Mesendoderm (in vitro differentiated cells): ENCODE data around the gene SLC13A3.

ENCODE experiments used
- DNase-seq: peaks from one replicate; pipeline ENCODE4 v3.0.0; 2013
- H2AK5ac ChIP-seq: 2 replicates; pipeline ENCODE4 v1.6.1; 2013; ENCODE audit warnings: low read length, inconsistent platforms
- H2BK120ac ChIP-seq: 2 replicates; pipeline ENCODE4 v1.6.1; 2013; ENCODE audit warnings: low read depth, mild to moderate bottlenecking, low read length, moderate library complexity, mixed read lengths
- H2BK15ac ChIP-seq: replicated peaks from 2 replicates; pipeline ENCODE4 v1.6.1; 2013; ENCODE audit warnings: low read depth, mild to moderate bottlenecking, moderate library complexity
- H2BK5ac ChIP-seq: 2 replicates; pipeline ENCODE4 v1.6.1; 2013; ENCODE audit warnings: low read length, inconsistent platforms
- H3K18ac ChIP-seq: 2 replicates; pipeline ENCODE4 v1.6.1; 2013; ENCODE audit warnings: mild to moderate bottlenecking, low read length, mixed read lengths
- H3K23ac ChIP-seq: one replicate; pipeline ENCODE4 v1.6.1; 2013; ENCODE audit warnings: low read length
- H3K27ac ChIP-seq: 2 replicates; pipeline ENCODE4 v1.5.1; 2013; ENCODE audit warnings: low read depth, mild to moderate bottlenecking, inconsistent platforms, low read length, moderate library complexity
- H3K27me3 ChIP-seq: 2 replicates; pipeline ENCODE4 v1.6.1; 2013; ENCODE audit warnings: low read length, control low read depth, mild to moderate bottlenecking, inconsistent platforms; ENCODE audit not compliant: insufficient read depth, poor library complexity
- H3K36me3 ChIP-seq: 2 replicates; pipeline ENCODE4 v1.6.1; 2013; ENCODE audit warnings: low read length, inconsistent platforms; ENCODE audit not compliant: control insufficient read depth, insufficient read depth
- H3K4ac ChIP-seq: one replicate; pipeline ENCODE4 v1.6.1; 2013; ENCODE audit warnings: low read depth, mild to moderate bottlenecking, low read length, moderate library complexity
- H3K4me1 ChIP-seq: 2 replicates; pipeline ENCODE4 v1.6.1; 2013; ENCODE audit warnings: low read depth, low read length, inconsistent platforms; ENCODE audit not compliant: control insufficient read depth
- H3K4me2 ChIP-seq: 2 replicates; pipeline ENCODE4 v1.6.1; 2013; ENCODE audit warnings: low read length
- H3K4me3 ChIP-seq: 2 replicates; pipeline ENCODE4 v1.5.1; 2013; ENCODE audit warnings: mild to moderate bottlenecking, low read length
- H3K56ac ChIP-seq: one replicate; pipeline ENCODE4 v1.6.1; 2013; ENCODE audit warnings: low read length
- H3K79me1 ChIP-seq: 2 replicates; pipeline ENCODE4 v1.6.1; 2013; ENCODE audit warnings: low read length, inconsistent platforms
- H3K79me2 ChIP-seq: 2 replicates; pipeline ENCODE4 v1.6.1; 2013; ENCODE audit warnings: mild to moderate bottlenecking, low read length; ENCODE audit not compliant: control insufficient read depth, insufficient read depth
- H3K9ac ChIP-seq: 2 replicates; pipeline ENCODE4 v1.6.1; 2013; ENCODE audit warnings: low read length, inconsistent platforms
- H4K5ac ChIP-seq: one replicate; pipeline ENCODE4 v1.6.1; 2013; ENCODE audit warnings: low read length
- H4K8ac ChIP-seq: one replicate; pipeline ENCODE4 v1.6.1; 2013; ENCODE audit warnings: low read depth, mild to moderate bottlenecking, control low read depth, low read length, moderate library complexity
- WGBS: extraction: QIAGEN DNeasy Blood & Tissue Kit; methylation state at CpG from one replicate; pipeline ENCODE4 v1.1.7; 2013; ENCODE audit warnings: low lambda C conversion rate, missing lambda C conversion rate; ENCODE audit not compliant: insufficient coverage; ENCODE audit errors: extremely low coverage; 5-methylcytosine and 5-hydroxymethylcytosine counted together

The SLC13A3 gene

DNA sequence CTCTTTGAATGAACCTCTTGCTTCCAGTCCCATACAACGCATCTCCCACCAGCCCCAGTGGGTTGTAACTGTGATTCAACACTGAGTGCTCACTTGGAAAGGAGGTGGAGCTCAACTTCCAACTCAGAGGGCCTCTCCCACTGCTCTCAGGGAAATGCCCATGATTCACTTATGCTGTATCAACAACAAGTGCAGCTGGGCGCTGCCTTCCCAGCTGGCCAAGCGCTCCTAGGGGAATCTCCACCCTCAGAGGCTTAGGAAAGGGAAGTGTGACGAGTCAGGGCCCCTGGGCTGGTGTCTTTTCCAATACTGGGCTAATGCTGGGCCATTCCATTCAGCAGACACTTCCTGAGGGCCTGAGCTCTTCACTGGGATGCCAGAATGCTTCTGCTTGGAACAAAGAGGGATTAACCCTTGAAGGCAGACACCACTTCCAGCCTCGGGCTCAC lies 92.7 kb downstream of the SLC13A3 start:
- no peak overlapping the region for H2AK5ac ChIP-seq
- no peak overlapping the region for H2BK15ac ChIP-seq
- H2BK5ac ChIP-seq: no peak overlapping the region
- H3K9ac ChIP-seq: no peak overlapping the region
- DNase-seq: peak; percentile 25
- no peak overlapping the region for H3K4me2 ChIP-seq
- H3K4me3 ChIP-seq: no peak overlapping the region
- no peak overlapping the region for H3K23ac ChIP-seq
- no peak overlapping the region for H3K4ac ChIP-seq
- no peaks in the 10 kb centered on the region for H3K79me2 ChIP-seq
- H3K4me1 ChIP-seq: peaks cover 3% of the 10 kb centered on the region
- no peaks in the 10 kb centered on the region for H3K36me3 ChIP-seq
- H3K18ac ChIP-seq: no peak overlapping the region
- H3K56ac ChIP-seq: no peak overlapping the region
- H3K27me3 ChIP-seq: no peaks in the 10 kb centered on the region
- no peaks in the 10 kb centered on the region for H3K79me1 ChIP-seq
- no peak overlapping the region for H4K5ac ChIP-seq
- no CpG with 5 or more reads among the region's 5 CpGs for WGBS
- no peak overlapping the region for H4K8ac ChIP-seq
- H2BK120ac ChIP-seq: no peak overlapping the region
- H3K27ac ChIP-seq: no peak overlapping the region

DNA sequence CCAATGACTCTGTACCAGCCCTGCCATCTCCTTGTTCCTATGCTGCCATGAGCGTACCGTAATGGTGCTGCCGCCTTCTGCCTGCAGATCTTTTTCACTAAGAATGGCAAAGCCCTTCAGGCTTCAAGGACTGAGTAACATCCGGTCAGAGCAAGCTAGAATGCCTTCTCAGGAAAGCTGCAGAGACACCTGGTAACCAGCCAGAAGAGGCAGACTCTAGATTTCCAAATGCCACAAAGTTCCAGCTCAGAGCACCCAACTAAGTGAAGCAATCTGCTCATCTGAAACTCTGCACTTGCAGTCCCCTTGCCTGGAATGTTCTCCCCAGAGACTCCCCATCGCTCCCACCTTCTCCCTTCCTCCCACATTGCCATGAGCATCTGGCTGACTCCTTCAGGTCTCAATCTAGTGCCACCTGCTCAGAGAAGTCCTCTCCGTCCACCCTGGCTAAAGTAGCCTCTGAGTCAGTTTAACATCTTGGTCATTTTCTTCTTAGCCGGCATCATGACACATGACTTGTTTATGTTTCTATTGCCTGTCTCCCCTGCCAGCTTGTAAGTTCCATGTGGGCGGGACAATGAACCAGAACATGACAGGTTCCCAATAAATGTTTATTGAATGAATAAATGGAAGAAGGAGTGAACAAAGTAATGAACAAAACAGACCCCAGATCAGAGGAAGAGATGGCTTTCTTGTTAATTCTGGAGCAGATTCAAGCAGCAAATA lies 93.9 kb downstream of the SLC13A3 start:
- H3K18ac ChIP-seq: no peak overlapping the region
- no peak overlapping the region for H4K5ac ChIP-seq
- no peak overlapping the region for H3K4me3 ChIP-seq
- no peak overlapping the region for H4K8ac ChIP-seq
- no peak overlapping the region for H3K9ac ChIP-seq
- no peak overlapping the region for H3K27ac ChIP-seq
- H3K56ac ChIP-seq: no peak overlapping the region
- H3K4me2 ChIP-seq: no peak overlapping the region
- no peak overlapping the region for H2BK15ac ChIP-seq
- H3K79me1 ChIP-seq: no peaks in the 10 kb centered on the region
- DNase-seq: no peak
- no peak overlapping the region for H2BK120ac ChIP-seq
- no CpG with 5 or more reads among the region's 8 CpGs for WGBS
- H3K36me3 ChIP-seq: no peaks in the 10 kb centered on the region
- no peak overlapping the region for H2BK5ac ChIP-seq
- no peaks in the 10 kb centered on the region for H3K79me2 ChIP-seq
- H3K23ac ChIP-seq: no peak overlapping the region
- no peaks in the 10 kb centered on the region for H3K4me1 ChIP-seq
- H2AK5ac ChIP-seq: no peak overlapping the region
- H3K27me3 ChIP-seq: no peaks in the 10 kb centered on the region
- no peak overlapping the region for H3K4ac ChIP-seq

GRCh38 chr20:46555370-46555956 lies 95.8 kb downstream of the SLC13A3 start:
- H4K5ac ChIP-seq: no peak overlapping the region
- DNase-seq: no peak
- H3K27me3 ChIP-seq: no peaks in the 10 kb centered on the region
- H3K4ac ChIP-seq: no peak overlapping the region
- H3K9ac ChIP-seq: no peak overlapping the region
- H4K8ac ChIP-seq: no peak overlapping the region
- H2BK15ac ChIP-seq: no peak overlapping the region
- no peak overlapping the region for H3K4me2 ChIP-seq
- no peak overlapping the region for H2BK5ac ChIP-seq
- no peaks in the 10 kb centered on the region for H3K79me2 ChIP-seq
- no peak overlapping the region for H2AK5ac ChIP-seq
- H3K18ac ChIP-seq: no peak overlapping the region
- H3K56ac ChIP-seq: no peak overlapping the region
- WGBS: no CpG with 5 or more reads among the region's 4 CpGs
- H3K79me1 ChIP-seq: no peaks in the 10 kb centered on the region
- no peaks in the 10 kb centered on the region for H3K36me3 ChIP-seq
- peaks cover 2% of the 10 kb centered on the region for H3K4me1 ChIP-seq
- H3K23ac ChIP-seq: no peak overlapping the region
- H3K4me3 ChIP-seq: no peak overlapping the region
- H3K27ac ChIP-seq: no peak overlapping the region
- no peak overlapping the region for H2BK120ac ChIP-seq

DNA sequence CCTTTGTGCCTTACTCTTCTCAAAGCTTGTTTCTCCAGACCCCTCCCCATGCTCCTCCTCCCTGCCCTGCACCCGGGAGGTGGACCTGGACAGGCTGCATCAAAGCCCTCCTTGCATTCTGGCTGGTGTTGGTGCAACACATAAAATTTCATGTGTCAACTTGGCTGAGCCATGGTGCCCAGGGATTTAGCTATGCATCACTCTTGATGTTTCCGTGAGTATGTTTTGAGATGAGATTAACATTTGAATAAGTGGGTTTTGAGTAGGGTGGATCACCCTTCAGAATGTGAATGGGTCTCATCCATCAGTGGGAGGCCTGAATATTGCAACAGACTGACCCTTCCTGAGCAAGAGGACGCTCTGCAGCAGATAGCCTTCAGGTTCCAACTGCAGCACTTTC lies 96.4 kb downstream of the SLC13A3 start:
- Histone ChIP-seq H4K8ac (no peak overlapping the region), H3K4me3 (no peak overlapping the region), H3K4me2 (no peak overlapping the region), H3K79me1 (no peaks in the 10 kb centered on the region), H3K4ac (no peak overlapping the region), H3K27me3 (no peaks in the 10 kb centered on the region), H3K27ac (no peak overlapping the region), H3K56ac (no peak overlapping the region), H3K9ac (no peak overlapping the region), H2BK5ac (no peak overlapping the region), H3K4me1 (peaks cover 2% of the 10 kb centered on the region), H3K36me3 (no peaks in the 10 kb centered on the region), H4K5ac (no peak overlapping the region), H2BK120ac (no peak overlapping the region), H3K18ac (no peak overlapping the region), H3K23ac (no peak overlapping the region), H2AK5ac (no peak overlapping the region), H3K79me2 (no peaks in the 10 kb centered on the region), H2BK15ac (no peak overlapping the region)
- DNase-seq: no peak
- WGBS: no CpG with 5 or more reads among the region's 3 CpGs

GRCh38 chr20:46553926-46554325 lies 97.3 kb downstream of the SLC13A3 start:
- Histone ChIP-seq H2BK5ac (no peak overlapping the region), H3K56ac (no peak overlapping the region), H3K79me2 (no peaks in the 10 kb centered on the region), H3K27ac (no peak overlapping the region), H2BK15ac (no peak overlapping the region), H4K8ac (no peak overlapping the region), H3K23ac (no peak overlapping the region), H3K9ac (no peak overlapping the region), H3K79me1 (no peaks in the 10 kb centered on the region), H3K4ac (no peak overlapping the region), H4K5ac (no peak overlapping the region), H3K4me1 (peaks cover 2% of the 10 kb centered on the region), H3K36me3 (no peaks in the 10 kb centered on the region), H3K4me2 (no peak overlapping the region), H3K27me3 (no peaks in the 10 kb centered on the region), H3K18ac (no peak overlapping the region), H3K4me3 (no peak overlapping the region), H2AK5ac (no peak overlapping the region), H2BK120ac (no peak overlapping the region)
- WGBS: no CpG with 5 or more reads among the region's 3 CpGs
- DNase-seq: no peak
